Mesenchymal stem cell (in vitro differentiated cells and primary cell): ENCODE measurements around the gene KCNMB2.

ENCODE experiments used
- DNase-seq: peaks from one replicate; pipeline ENCODE4 v3.0.0-alpha.2; 2013
- H2AFZ ChIP-seq: one replicate; pipeline ENCODE4 v1.6.1; 2013; ENCODE audit warnings: low read depth, mild to moderate bottlenecking, control low read depth, inconsistent platforms, low read length, moderate library complexity
- H2AK5ac ChIP-seq: 2 replicates; pipeline ENCODE4 v1.6.1; 2013; ENCODE audit warnings: low read length, moderate library complexity, mild to moderate bottlenecking, inconsistent platforms; ENCODE audit not compliant: severe bottlenecking
- H2BK120ac ChIP-seq: one replicate; pipeline ENCODE4 v1.6.1; 2013; ENCODE audit warnings: low read depth, mild to moderate bottlenecking, inconsistent platforms, low read length, moderate library complexity
- H2BK12ac ChIP-seq, 2 experiments: one replicate each; pipeline ENCODE4 v1.6.1; 2013; ENCODE audit warnings: inconsistent platforms in 2 of 2, low read length in 2 of 2, mild to moderate bottlenecking in 2 of 2, moderate library complexity in 2 of 2, control low read depth in 1 of 2
- H2BK15ac ChIP-seq: one replicate; pipeline ENCODE4 v1.6.1; 2013; ENCODE audit warnings: mild to moderate bottlenecking, low read depth, inconsistent platforms; ENCODE audit not compliant: poor library complexity, severe bottlenecking
- H2BK5ac ChIP-seq: 2 replicates; pipeline ENCODE4 v1.6.1; 2013; ENCODE audit warnings: low read depth, mild to moderate bottlenecking, low read length, control low read depth, inconsistent platforms; ENCODE audit not compliant: poor library complexity, severe bottlenecking
- H3K14ac ChIP-seq, 2 experiments: one replicate each; pipeline ENCODE4 v1.6.1; 2013; ENCODE audit warnings: inconsistent platforms in 2 of 2, low read length in 2 of 2, control low read depth in 1 of 2, mild to moderate bottlenecking in 1 of 2, moderate library complexity in 1 of 2
- H3K18ac ChIP-seq, 2 experiments: one replicate each; pipeline ENCODE4 v1.6.1; 2013; ENCODE audit warnings: inconsistent platforms in 2 of 2, low read length in 2 of 2, control low read depth in 1 of 2, low read depth in 1 of 2, mild to moderate bottlenecking in 1 of 2
- H3K23ac ChIP-seq, 2 experiments: one replicate each; pipeline ENCODE4 v1.6.1; 2013; ENCODE audit warnings: inconsistent platforms in 2 of 2, low read length in 2 of 2, mild to moderate bottlenecking in 2 of 2, moderate library complexity in 2 of 2, control low read depth in 1 of 2
- H3K27ac ChIP-seq: 2 replicates; pipeline ENCODE4 v1.5.1; 2013; ENCODE audit warnings: mild to moderate bottlenecking, moderate library complexity, low read length, control low read depth, inconsistent platforms; ENCODE audit not compliant: poor library complexity, severe bottlenecking
- H3K27me3 ChIP-seq, 2 experiments: 2 replicates each; pipeline versions ENCODE4 v1.6.1 to v1.7.0; 2013; ENCODE audit warnings: low read length in 2 of 2, mild to moderate bottlenecking in 2 of 2, moderate library complexity in 2 of 2, control low read depth in 1 of 2, inconsistent platforms in 1 of 2; ENCODE audit not compliant: control insufficient read depth in 1 of 2, insufficient read depth in 1 of 2
- H3K36me3 ChIP-seq, 2 experiments: 2 replicates each; pipeline versions ENCODE4 v1.6.1 to v1.7.0; 2013; ENCODE audit warnings: low read length in 2 of 2, control low read depth in 1 of 2, inconsistent platforms in 1 of 2, low read depth in 1 of 2, mild to moderate bottlenecking in 1 of 2; ENCODE audit not compliant: insufficient read depth in 2 of 2, control insufficient read depth in 1 of 2
- H3K4ac ChIP-seq, 2 experiments: one replicate each; pipeline ENCODE4 v1.6.1; 2013; ENCODE audit warnings: inconsistent platforms in 2 of 2, low read length in 2 of 2, mild to moderate bottlenecking in 2 of 2, moderate library complexity in 2 of 2, control low read depth in 1 of 2, low read depth in 1 of 2
- H3K4me1 ChIP-seq: 2 replicates; pipeline ENCODE4 v1.6.1; 2013; ENCODE audit warnings: low read depth, low read length, control low read depth; ENCODE audit not compliant: control insufficient read depth, insufficient read depth
- H3K4me2 ChIP-seq: 2 replicates; pipeline ENCODE4 v1.6.1; 2013; ENCODE audit warnings: low read length, mild to moderate bottlenecking, inconsistent platforms; ENCODE audit not compliant: poor library complexity, severe bottlenecking
- H3K4me3 ChIP-seq, 2 experiments: 2 replicates each; pipeline versions ENCODE4 v1.5.1 to v1.7.0; 2013; ENCODE audit warnings: low read length in 2 of 2, mild to moderate bottlenecking in 2 of 2, control low read depth in 1 of 2, low read depth in 1 of 2; ENCODE audit not compliant: insufficient read depth in 1 of 2
- H3K79me1 ChIP-seq: replicated peaks from 2 replicates; pipeline ENCODE4 v1.6.1; 2013; ENCODE audit warnings: mild to moderate bottlenecking, control low read depth, low read length, inconsistent platforms; ENCODE audit not compliant: poor library complexity, severe bottlenecking
- H3K9ac ChIP-seq: 2 replicates; pipeline ENCODE4 v1.7.0; 2013; ENCODE audit warnings: mild to moderate bottlenecking, low read length, moderate library complexity
- H3K9me3 ChIP-seq: 2 replicates; pipeline ENCODE4 v1.7.0; 2013; ENCODE audit warnings: mild to moderate bottlenecking, low read length; ENCODE audit not compliant: control insufficient read depth
- H4K8ac ChIP-seq: one replicate; pipeline ENCODE4 v1.6.1; 2013; ENCODE audit warnings: inconsistent platforms, mild to moderate bottlenecking, low read length, moderate library complexity
- H4K91ac ChIP-seq: one replicate; pipeline ENCODE4 v1.6.1; 2013; ENCODE audit warnings: mild to moderate bottlenecking, low read length, inconsistent platforms
- WGBS: methylation state at CpG from one replicate; pipeline ENCODE4 v1.1.7; 2013; ENCODE audit warnings: mixed read lengths; 5-methylcytosine and 5-hydroxymethylcytosine counted together

The KCNMB2 gene

DNA sequence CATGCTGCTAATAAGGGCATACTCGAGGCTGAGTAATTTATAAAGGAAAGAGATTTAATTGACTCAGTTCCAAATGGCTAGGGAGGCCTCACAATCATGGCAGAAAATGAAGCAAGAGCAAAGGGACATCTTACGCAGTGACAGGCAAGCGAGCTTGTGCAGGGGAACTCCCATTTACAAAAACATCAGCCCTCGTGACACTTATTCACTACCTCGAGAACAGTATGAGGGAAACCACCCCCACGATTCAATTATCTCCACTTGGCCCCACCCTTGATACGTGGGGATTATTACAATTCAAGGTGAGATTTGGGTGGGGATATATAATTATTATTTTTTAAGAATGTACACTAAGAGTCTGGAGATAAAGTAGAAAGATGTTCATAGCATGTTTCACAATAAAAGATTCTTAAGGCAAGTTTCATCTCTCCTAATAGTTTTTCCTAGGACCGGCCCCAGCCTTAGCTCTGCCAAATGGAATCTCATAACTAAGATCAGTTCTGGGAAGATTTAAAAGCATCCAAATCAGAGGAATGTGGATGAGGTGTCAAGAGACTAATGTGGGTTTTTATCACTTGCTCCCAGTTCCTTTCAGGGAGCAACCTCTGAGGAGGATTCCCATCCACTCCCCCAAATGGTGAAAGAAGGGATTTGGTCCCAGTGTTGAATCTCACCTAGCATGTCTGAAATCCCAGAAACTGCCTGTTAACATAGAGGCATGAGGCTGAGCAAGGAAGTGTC, 314.4 kb downstream of the KCNMB2 start:
- no peaks in the 10 kb centered on the region for H3K27me3 ChIP-seq
- H2AFZ ChIP-seq = no peak overlapping the region
- H3K23ac ChIP-seq = no peak overlapping the region
- H3K36me3 ChIP-seq = no peaks in the 10 kb centered on the region
- no peaks in the 10 kb centered on the region for H3K4me1 ChIP-seq
- H3K18ac ChIP-seq = no peak overlapping the region
- no peaks in the 10 kb centered on the region for H3K79me1 ChIP-seq
- DNase-seq = no peak
- no peak overlapping the region for H3K14ac ChIP-seq
- no peak overlapping the region for H2BK15ac ChIP-seq
- no peaks in the 10 kb centered on the region for H3K9me3 ChIP-seq
- H3K9ac ChIP-seq = no peak overlapping the region
- no peak overlapping the region for H2BK5ac ChIP-seq
- H2AK5ac ChIP-seq = no peak overlapping the region
- H4K91ac ChIP-seq = no peak overlapping the region
- 100% methylated on average over 3 of the region's 8 CpGs for WGBS
- H3K27ac ChIP-seq = no peak overlapping the region
- no peak overlapping the region for H3K4me3 ChIP-seq
- H3K4me2 ChIP-seq = no peak overlapping the region
- no peak overlapping the region for H3K4ac ChIP-seq
- no peak overlapping the region for H2BK12ac ChIP-seq
- H2BK120ac ChIP-seq = no peak overlapping the region
- H4K8ac ChIP-seq = no peak overlapping the region

DNA sequence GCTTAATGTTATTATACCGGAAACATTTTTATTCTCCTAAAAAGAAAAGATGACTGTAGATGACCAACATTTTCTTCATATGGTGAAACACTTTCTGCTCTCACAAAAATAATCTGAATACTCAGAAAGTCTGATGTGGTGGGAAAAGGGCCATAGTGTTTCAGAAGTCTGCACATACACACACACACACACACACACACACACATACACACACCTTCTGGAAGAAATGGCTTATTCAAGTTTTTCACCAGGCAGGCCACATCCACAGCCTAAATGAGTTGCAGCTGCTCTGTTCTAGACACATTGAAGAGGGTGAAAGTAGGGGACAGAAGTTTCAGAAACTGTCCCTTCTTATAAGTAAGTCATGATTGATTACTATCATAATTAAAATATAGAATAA, 315.3 kb downstream of the KCNMB2 start:
- Histone ChIP-seq H3K27ac (no peak overlapping the region), H3K27me3 (no peaks in the 10 kb centered on the region), H3K4ac (no peak overlapping the region), H2AFZ (no peak overlapping the region), H2BK15ac (no peak overlapping the region), H3K9me3 (no peaks in the 10 kb centered on the region), H3K36me3 (no peaks in the 10 kb centered on the region), H4K91ac (no peak overlapping the region), H3K4me3 (no peak overlapping the region), H2BK5ac (no peak overlapping the region), H2AK5ac (no peak overlapping the region), H3K23ac (no peak overlapping the region), H4K8ac (no peak overlapping the region), H3K79me1 (no peaks in the 10 kb centered on the region), H3K18ac (no peak overlapping the region), H2BK120ac (no peak overlapping the region), H3K14ac (no peak overlapping the region), H3K4me1 (no peaks in the 10 kb centered on the region), H3K9ac (no peak overlapping the region), H3K4me2 (no peak overlapping the region), H2BK12ac (no peak overlapping the region)
- no peak for DNase-seq
- no CpG with 5 or more reads among the region's 1 CpG for WGBS

DNA sequence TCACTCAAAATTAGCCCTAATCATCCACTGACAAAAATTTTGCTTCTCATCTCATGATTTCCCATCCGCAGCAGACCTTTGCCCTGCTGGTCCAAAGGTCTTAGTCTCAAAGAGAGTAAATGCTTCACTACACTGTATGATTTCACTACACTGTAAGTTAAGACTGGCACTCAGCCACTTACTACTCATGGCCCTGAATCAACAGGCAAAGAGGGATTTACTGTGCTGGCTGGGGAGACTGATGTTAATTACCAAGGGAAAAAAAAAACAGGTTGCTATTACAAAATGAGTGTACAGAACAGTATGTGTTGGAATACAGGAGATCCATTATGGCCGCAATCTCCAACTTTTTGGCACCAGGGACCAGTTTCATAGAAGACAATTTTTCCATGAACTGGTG, 320.6 kb downstream of the KCNMB2 start:
- no peak overlapping the region for H2BK12ac ChIP-seq

DNA sequence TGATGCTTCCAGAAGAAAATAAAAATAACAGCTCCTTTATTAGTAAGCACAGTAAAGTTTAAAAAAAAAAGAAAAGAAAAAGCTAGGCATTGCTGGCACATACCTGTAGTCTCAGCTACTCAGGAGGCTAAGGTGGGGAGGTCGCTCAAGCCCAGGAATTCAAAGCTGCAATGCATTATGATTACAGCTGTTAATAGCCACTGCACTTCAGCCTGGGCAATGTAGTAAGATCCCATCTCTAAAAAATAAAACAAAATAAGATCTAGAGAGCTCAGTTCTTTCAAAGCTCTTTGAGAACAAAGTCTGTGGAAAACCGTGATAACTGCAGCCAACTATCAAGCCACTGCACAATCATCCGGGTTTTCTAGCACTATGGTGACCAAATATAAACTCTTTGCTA, 323.1 kb downstream of the KCNMB2 start:
- Histone ChIP-seq H3K4me2 (no peak overlapping the region), H2AFZ (no peak overlapping the region), H3K36me3 (no peaks in the 10 kb centered on the region), H3K4me1 (no peaks in the 10 kb centered on the region), H2BK12ac (no peak overlapping the region), H3K4me3 (no peak overlapping the region), H3K23ac (no peak overlapping the region), H4K8ac (no peak overlapping the region), H2BK5ac (no peak overlapping the region), H3K14ac (no peak overlapping the region), H3K18ac (no peak overlapping the region), H3K4ac (no peak overlapping the region), H3K9ac (no peak overlapping the region), H2BK120ac (no peak overlapping the region), H3K27me3 (no peaks in the 10 kb centered on the region), H2BK15ac (no peak overlapping the region), H3K27ac (no peak overlapping the region), H3K79me1 (no peaks in the 10 kb centered on the region), H3K9me3 (no peaks in the 10 kb centered on the region), H4K91ac (no peak overlapping the region), H2AK5ac (no peak overlapping the region)
- 82% methylated on average over 2 of the region's 3 CpGs for WGBS
- no peak for DNase-seq

More for the DNA sequence above, 320.6 kb downstream of the KCNMB2 start:
- 94% methylated on average over 2 of the region's 2 CpGs for WGBS
- no peak overlapping the region for H2BK15ac ChIP-seq
- H3K27me3 ChIP-seq = no peaks in the 10 kb centered on the region
- no peak overlapping the region for H3K27ac ChIP-seq
- no peak overlapping the region for H3K9ac ChIP-seq
- no peak overlapping the region for H4K91ac ChIP-seq
- H3K4me3 ChIP-seq = no peak overlapping the region
- no peak overlapping the region for H3K4me2 ChIP-seq
- no peaks in the 10 kb centered on the region for H3K79me1 ChIP-seq
- H3K4ac ChIP-seq = no peak overlapping the region
- no peak overlapping the region for H2BK5ac ChIP-seq
- no peak overlapping the region for H3K14ac ChIP-seq
- H4K8ac ChIP-seq = no peak overlapping the region
- no peak for DNase-seq
- H3K23ac ChIP-seq = no peak overlapping the region
- no peaks in the 10 kb centered on the region for H3K36me3 ChIP-seq
- H2AK5ac ChIP-seq = no peak overlapping the region
- no peak overlapping the region for H2BK120ac ChIP-seq
- H2AFZ ChIP-seq = no peak overlapping the region
- H3K4me1 ChIP-seq = no peaks in the 10 kb centered on the region
- H3K9me3 ChIP-seq = no peaks in the 10 kb centered on the region
- H3K18ac ChIP-seq = no peak overlapping the region
